Measurements from ENCODE around the gene CLPTM1L. TPM values are rescaled to one million over a fixed set of nuclear protein-coding genes. Genes with fewer than 3 reads are reported as not detected.
"Not testable (repeated sequence)": the region's sequence is repeated elsewhere in the genome, so short reads cannot be mapped to it uniquely, and the experiment has no call there.

Gene CLPTM1L
- total RNA-seq, 1 experiment from 2014 or later: 146 TPM

DNA sequence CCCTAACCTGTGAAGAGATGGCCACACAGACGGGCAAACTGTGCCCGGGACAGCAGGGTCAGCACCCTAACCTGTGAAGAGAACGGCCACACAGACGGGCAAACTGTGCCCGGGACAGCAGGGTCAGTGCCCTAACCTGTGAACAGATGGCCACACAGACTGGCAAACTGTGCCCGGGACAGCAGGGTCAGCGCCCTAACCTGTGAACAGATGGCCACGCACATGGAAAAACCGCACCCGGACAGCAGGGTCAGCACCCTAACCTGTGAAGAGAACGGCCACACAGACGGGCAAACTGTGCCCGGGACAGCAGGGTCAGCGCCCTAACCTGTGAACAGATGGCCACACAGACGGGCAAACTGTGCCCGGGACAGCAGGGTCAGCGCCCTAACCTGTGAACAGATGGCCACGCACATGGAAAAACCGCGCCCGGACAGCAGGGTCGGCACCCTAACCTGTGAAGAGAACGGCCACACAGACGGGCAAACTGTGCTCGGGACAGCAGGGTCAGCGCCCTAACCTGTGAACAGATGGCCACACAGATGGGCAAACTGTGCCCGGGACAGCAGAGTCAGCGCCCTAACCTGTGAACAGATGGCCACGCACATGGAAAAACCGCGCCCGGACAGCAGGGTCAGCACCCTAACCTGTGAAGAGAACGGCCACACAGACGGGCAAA is 5.6 kb downstream of the CLPTM1L start:
- CTCF ChIA-PET; BruUV-seq (replicated peaks); H3K4me1 ChIP-seq (ENCODE audit: insufficient read depth, low read length, poor library complexity, severe bottlenecking); H3K27ac ChIP-seq (ENCODE audit: low read depth, low read length, poor library complexity, severe bottlenecking); DNase-seq (ENCODE audit: low spot score); H3K27me3 ChIP-seq (replicated peaks; ENCODE audit: insufficient read depth, low read depth, low read length, poor library complexity); H3K9me3 ChIP-seq (ENCODE audit: low read depth, low read length, poor library complexity, severe bottlenecking); intact Hi-C loops (cut with micrococcal nuclease; ENCODE audit: unreplicated experiment); H3K4me3 ChIP-seq (ENCODE audit: low read depth, low read length, poor library complexity, severe bottlenecking); POLR2A ChIA-PET (ENCODE audit: low non-redundant PET): not testable (repeated sequence)
- peaks cover 60% of the 10 kb centered on the region for H3K36me3 ChIP-seq (ENCODE audit: insufficient read depth, low read length, poor library complexity, severe bottlenecking)

DNA sequence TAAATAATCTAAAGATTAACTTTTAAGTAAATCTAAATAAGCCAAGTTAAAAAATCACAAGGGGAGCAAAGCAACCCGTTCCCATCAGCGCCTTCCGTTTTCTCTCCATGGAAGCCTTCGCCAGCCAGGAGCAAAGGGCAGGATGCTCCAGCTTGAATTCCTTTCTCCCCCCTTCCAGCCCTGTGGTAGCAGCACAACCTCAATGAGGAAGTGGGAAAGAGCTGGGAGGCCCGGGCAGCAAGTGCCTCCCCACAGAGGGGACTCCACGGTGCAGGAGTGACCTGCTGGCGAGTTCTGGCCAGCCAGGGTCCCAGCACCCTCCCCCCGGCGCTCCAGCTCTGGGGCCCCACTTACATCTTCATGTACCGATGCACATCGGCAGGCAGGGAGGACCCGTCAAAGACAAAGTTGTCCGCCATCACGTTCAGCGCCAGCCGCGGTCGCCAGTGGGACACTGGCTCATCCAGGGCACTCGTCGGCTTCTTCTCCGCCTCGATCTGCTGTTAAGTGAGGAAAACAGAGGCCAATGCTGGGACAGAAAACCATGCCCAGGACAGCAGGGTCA is 6.3 kb downstream of the CLPTM1L start:
- H3K9me3 ChIP-seq (ENCODE audit: low read depth, low read length, poor library complexity, severe bottlenecking): no peaks in the 10 kb centered on the region
- peaks cover 66% of the 10 kb centered on the region for H3K36me3 ChIP-seq (ENCODE audit: insufficient read depth, low read length, poor library complexity, severe bottlenecking)
- H3K27me3 ChIP-seq (replicated peaks; ENCODE audit: insufficient read depth, low read depth, low read length, poor library complexity): no peaks in the 10 kb centered on the region
- BruUV-seq (replicated peaks): no TSS peak
- no peak overlapping the region for H3K27ac ChIP-seq (ENCODE audit: low read depth, low read length, poor library complexity, severe bottlenecking)
- no peaks in the 10 kb centered on the region for H3K4me1 ChIP-seq (ENCODE audit: insufficient read depth, low read length, poor library complexity, severe bottlenecking)
- TF ChIP-seq EZH2 (IDR thresholded peaks at IDR 0.05; ENCODE audit: borderline replicate concordance, low read depth, low read length, poor library complexity, severe bottlenecking): no peak
- TF ChIP-seq, protein P1, sequence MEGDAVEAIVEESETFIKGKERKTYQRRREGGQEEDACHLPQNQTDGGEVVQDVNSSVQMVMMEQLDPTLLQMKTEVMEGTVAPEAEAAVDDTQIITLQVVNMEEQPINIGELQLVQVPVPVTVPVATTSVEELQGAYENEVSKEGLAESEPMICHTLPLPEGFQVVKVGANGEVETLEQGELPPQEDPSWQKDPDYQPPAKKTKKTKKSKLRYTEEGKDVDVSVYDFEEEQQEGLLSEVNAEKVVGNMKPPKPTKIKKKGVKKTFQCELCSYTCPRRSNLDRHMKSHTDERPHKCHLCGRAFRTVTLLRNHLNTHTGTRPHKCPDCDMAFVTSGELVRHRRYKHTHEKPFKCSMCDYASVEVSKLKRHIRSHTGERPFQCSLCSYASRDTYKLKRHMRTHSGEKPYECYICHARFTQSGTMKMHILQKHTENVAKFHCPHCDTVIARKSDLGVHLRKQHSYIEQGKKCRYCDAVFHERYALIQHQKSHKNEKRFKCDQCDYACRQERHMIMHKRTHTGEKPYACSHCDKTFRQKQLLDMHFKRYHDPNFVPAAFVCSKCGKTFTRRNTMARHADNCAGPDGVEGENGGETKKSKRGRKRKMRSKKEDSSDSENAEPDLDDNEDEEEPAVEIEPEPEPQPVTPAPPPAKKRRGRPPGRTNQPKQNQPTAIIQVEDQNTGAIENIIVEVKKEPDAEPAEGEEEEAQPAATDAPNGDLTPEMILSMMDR (conservative IDR thresholded peaks at IDR 0.05; ENCODE audit: low read depth, low read length): no peak
- ChIA-PET CTCF (no interaction called here), POLR2A (ENCODE audit: low non-redundant PET) (no interaction called here)
- DNase-seq (ENCODE audit: low spot score): no peak
- no peak overlapping the region for H3K4me3 ChIP-seq (ENCODE audit: low read depth, low read length, poor library complexity, severe bottlenecking)
- intact Hi-C loops (cut with micrococcal nuclease; ENCODE audit: unreplicated experiment): no loop called here

DNA sequence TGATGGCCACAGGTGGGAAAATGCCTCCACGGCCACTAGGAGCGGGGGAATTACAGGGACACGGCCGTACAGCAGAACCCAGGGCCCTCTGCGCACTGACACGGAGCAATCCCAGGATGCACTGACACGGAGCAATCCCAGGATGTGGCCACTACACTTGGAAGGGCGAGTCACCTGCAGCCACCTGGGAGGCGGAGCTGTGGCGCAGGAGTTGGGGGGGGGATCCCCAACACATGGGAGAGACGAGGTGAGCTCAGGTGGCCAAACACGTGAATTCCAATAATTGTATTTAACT is 6.8 kb downstream of the CLPTM1L start:
- intact Hi-C loops (cut with micrococcal nuclease; ENCODE audit: unreplicated experiment): no loop called here
- peaks cover 69% of the 10 kb centered on the region for H3K36me3 ChIP-seq (ENCODE audit: insufficient read depth, low read length, poor library complexity, severe bottlenecking)
- CTCF ChIA-PET: no interaction called here

More for the DNA sequence above, 6.8 kb downstream of the CLPTM1L start:
- Histone ChIP-seq H3K9me3 (ENCODE audit: low read depth, low read length, poor library complexity, severe bottlenecking) (no peaks in the 10 kb centered on the region), H3K27me3 (replicated peaks; ENCODE audit: insufficient read depth, low read depth, low read length, poor library complexity) (no peaks in the 10 kb centered on the region), H3K4me3 (ENCODE audit: low read depth, low read length, poor library complexity, severe bottlenecking) (no peak overlapping the region), H3K4me1 (ENCODE audit: insufficient read depth, low read length, poor library complexity, severe bottlenecking) (no peaks in the 10 kb centered on the region), H3K27ac (ENCODE audit: low read depth, low read length, poor library complexity, severe bottlenecking) (no peak overlapping the region)
- POLR2A ChIA-PET (ENCODE audit: low non-redundant PET): no interaction called here
- no peak for DNase-seq (ENCODE audit: low spot score)
- TF ChIP-seq EZH2 (IDR thresholded peaks at IDR 0.05; ENCODE audit: borderline replicate concordance, low read depth, low read length, poor library complexity, severe bottlenecking): no peak
- TF ChIP-seq, protein P1 (conservative IDR thresholded peaks at IDR 0.05; ENCODE audit: low read depth, low read length): no peak
- BruUV-seq (replicated peaks): no TSS peak

Measured in A673 (cell line).